Ovary (tissue), 3 donors: ENCODE measurements around the gene NFATC3.

Source experiments
- CTCF ChIP-seq, 3 donors: fragments of 450-650 bp in 2 of 3; fragments of 200-600 bp in 1 of 3; IDR thresholded peaks; one replicate each; pipeline versions ENCODE4 v1.5.1 to v1.8.0; 2016 to 2022; ENCODE audit warnings: antibody characterized with exemption in 3 of 3, mild to moderate bottlenecking in 1 of 3
- EP300 ChIP-seq: sonication (generic); formaldehyde crosslinking; IDR thresholded peaks from one replicate; pipeline ENCODE4 v1.6.1; 2017; ENCODE audit warnings: antibody characterized with exemption
- POLR2A ChIP-seq: fragments of 450-650 bp; IDR thresholded peaks from one replicate; pipeline ENCODE4 v1.6.1; 2017; ENCODE audit warnings: antibody characterized with exemption, mild to moderate bottlenecking, moderate library complexity
- donor health status: DM: no; HTN: no; CAD: no.

GRCh38 chr16:68216240-68216639 is 131.1 kb downstream of the NFATC3 start:
- TF ChIP-seq POLR2A (no peak), CTCF (IDR thresholded peaks at IDR 0.05) (no peak), EP300 (no peak)
